HG03108 (cell line): ENCODE results near the gene ZMAT1.
"Not testable (repeated sequence)": the region's sequence is repeated elsewhere in the genome, so short reads cannot be mapped to it uniquely, and the experiment has no call there.

Source experiments
- ATAC-seq: cut with Tn5 transposase; IDR thresholded peaks from one replicate; pipeline ENCODE4 v1.9.1; 2021; ENCODE audit warnings: moderate library complexity; ENCODE audit not compliant: unreplicated experiment

ZMAT1 gene

DNA sequence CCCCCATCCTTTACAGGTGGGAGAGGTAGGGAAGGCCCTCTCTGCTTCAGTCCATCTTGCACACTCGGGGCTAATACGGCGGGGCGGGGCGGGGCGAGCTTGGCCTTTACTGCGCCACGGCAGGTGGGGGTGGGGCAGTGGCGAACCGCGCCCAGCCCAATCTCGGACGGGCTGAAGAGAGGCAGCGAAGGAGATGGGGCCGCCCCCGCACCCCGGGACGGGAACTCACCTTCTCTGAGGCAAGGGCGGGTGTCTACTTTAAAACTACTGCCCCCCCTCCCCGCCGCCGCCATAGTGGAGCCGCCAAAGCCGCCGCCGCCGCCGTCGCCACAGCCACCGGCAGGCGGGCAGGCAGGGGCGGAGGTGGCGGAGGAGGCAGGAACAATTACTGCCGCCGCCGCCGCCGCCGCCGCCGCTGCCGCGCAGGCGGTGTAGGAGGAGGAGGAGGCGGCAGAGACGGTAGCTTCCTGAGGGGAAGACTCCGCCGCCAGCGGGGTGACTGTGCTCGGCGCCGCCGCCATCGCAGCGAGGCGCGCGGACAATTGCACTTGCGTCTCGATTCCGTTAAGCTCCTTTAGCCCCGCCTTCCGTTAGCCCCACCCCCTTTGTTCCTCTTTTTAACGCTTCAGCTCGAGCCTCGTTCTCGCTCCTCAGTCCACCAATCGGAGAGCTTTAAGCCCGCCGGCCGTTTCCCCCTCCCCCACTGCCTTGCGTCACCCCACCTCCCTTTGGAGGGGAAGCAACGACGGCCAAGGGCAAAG is at the start of gene ZMAT1:
ZMAT1 (minus strand) TSS at position 540 of the 761 bp plus-strand sequence; CDS start at position 521, 19 bp downstream.
- peak; percentile 81 for ATAC-seq

DNA sequence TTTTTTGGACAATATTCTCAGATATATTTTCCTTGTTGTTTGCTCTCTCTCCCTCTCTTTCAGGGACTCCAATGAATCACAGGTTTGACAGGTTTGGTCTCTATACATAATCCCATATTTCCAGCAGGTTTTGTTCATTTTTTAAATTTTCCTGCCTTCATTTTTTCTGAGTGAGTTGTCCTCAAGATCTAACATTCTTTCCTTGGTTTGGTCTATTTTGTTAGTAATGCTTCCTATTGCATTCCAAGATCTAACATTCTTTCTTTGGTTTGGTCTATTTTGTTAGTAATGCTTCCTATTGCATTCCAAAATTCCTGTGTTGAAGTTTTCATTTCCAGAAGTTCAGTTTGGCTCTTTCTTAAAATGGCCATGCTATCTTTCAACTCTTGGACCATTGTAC is 45.3 kb upstream of the ZMAT1 start:
- ATAC-seq, result no peak

DNA sequence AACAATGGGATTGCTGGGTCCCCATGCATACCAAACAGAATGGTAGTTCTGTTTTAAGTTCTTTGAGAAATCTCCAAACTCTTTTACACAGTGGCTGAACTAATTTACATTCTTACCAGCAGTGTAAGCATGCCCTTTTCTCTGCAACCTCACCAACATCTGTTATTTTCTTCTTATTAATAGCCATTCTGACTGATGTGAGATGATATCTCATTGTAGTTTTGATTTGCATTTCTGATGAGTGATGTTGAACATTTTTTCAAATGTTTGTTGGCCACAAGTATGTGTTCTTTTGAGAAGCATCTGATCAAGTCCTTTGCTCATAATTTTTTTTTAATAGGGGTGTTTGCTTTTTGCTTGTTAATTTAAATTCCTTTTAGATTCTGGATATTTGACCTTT is 41.2 kb upstream of the ZMAT1 start:
- no peak for ATAC-seq

DNA sequence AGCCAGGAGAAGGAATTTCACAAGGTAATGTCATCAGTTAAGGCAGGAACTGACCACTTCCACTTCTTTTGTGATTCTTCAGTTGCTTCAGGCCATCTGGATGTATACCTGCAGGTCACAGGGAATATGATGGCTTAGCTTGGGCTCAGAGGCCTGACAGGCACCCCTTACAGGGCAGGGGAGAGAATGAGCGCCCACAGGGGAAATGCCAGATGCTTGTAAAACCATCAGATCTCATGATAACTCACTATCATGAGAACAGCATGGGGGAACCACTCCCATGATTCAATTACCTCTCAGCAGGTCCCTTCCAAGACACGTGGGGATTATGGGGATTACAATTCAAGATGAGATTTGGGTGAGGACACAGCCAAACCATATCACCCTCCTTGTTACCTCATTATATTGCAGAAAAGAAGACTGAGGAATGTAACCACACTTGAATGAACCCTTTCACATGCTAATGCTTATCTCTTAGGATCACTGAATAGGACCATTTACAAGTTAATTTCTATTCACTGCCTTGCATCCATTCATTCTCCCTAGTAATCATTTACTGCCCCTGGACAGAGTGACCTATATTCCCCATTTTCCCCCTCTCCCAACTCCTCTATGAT is 33.2 kb upstream of the ZMAT1 start:
- not testable (repeated sequence) for ATAC-seq

DNA sequence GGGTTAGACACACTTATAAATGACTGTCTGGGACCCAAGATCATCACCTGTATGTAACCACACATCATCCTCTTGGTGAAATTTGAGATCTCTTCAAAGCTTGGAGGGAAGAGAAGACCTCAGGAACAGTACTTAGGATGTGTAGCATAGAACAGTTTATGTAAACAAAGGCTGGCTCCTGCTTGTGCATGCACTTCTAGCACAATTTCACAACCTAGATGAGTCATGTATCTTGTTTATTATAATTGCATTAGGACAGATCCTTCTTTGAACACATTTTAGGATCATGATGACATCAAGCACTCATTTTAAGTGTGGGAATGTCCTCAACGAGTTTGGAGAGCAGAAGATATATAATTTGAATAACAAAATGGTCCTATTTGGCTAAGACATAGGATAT is 26.3 kb upstream of the ZMAT1 start:
- no peak for ATAC-seq

DNA sequence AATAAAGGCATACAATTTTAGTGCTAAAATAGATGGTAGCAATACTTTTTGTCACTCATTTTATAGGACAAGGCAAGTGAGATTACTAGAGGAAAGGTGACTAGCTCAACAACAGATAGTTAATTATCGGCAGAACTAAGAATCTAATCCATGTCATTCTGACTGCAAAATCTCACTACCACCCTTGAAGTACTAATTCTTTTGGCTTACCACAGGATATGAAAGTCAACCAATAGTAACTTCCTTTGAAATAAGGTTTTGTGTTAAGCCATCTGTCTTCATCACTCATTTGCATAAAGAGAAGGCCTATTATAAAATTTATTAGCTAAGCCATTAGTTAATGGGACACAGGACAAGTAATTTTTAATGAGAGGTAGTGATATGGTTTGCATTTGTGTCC is 25.3 kb upstream of the ZMAT1 start:
- ATAC-seq, result no peak

DNA sequence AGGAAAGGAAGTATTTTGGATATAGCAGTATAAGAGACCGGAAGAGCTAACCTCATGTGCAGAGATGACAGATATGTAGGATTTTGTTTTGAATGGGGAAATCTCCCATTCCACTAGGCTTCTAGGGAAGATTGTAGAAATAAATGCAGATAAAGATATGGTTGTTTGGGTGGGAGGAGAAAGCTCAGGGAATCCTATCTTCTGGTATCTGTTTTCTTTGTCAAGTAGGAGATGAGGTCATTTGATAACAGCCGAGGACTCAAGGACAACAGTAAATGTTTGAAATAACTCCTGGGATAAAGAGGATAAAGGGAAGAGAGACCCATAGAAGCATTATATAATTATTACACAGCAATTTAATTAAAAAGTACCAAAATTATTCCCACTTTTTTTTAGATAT is 24.7 kb upstream of the ZMAT1 start:
- ATAC-seq, result no peak

DNA sequence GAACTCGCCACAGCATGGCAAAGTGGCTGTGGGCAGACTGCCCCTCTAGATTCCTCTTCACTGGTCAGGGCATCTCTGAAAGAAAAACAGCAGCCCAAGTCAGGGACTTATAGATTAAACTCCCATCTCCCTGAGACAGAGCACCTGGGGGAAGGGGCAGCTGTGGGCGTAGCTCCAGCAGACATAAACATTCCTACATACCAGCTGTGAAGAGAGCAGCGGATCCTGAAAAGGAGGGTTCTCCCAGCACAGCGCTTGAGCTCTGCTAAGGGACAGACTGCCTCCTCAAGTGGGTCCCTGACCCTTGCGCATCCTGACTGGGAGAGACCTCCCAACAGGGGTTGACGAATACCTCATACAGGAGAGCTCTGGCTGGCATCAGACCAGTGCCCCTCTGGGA is 18.8 kb upstream of the ZMAT1 start:
- no peak for ATAC-seq

DNA sequence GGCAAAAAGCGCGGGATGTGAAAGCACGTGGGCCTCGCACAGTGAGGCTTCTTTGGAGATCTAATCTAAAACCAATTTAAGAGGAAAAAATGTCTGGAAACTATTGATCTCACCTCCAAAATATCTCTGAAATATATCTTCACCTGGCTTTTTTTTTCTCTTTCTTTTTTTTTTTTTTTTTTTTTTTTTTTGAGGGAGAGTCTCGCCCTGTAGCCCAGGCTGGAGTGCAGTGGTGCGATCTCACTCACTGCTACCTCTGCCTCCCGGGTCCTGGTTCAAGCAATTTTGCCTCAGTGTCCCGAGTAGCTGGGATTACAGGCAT is 383 bp upstream of the ZMAT1 start:
- no peak for ATAC-seq

DNA sequence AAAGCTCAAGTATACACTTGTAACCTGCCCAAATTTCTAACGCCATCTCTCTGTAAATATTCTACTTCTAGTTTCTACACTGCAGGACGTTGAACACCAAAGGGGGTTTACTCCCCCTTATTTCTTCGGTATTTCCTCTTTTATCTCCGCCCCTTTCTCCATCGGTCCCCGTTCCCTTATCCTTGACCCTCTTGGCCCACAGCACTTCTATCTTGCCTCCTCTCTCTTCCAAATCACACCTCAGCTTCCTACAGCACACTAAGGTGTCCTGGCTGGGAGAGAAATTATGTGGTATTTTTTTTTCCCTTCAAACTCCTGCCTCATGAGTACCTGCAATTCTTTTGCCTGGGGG is 715 bp downstream of the ZMAT1 start:
- peak; percentile 4 for ATAC-seq

DNA sequence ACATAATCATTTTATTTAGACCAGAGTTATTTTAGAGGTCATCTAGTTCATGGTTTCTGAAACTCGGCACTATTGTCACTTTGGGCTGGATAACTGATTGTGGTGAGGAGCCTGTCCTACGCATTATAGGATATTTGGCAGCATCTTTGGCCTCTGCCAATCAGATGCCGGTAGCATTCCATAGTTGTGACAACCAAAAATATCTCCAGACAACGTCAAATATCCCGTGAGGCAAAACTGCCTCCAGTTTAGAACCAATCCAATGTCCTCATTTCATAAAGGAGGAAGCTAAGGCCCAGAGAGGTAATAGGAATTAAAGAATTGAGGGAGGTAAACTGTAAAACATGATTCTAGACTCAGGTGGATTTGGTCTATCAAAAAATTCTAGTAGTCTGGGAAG is 6.1 kb downstream of the ZMAT1 start:
- ATAC-seq, result no peak

DNA sequence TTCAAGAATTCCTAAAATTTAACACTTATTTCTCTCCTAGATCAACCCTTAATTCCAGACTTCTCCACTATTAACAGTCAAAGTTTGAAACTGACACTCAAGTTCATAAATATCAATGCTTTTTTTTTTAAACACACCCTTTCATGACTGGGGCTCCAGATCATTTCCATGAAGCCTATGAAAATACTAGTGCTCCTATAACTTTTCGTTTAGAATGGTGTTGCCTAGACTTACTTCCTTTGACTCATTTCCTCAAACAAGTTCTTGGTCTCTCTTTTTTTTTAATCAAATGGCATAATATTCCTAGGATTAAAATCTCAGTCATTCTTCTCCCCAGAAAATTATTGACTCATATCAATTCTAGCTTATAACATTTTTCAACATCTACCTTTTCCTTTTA is 13.1 kb downstream of the ZMAT1 start:
- ATAC-seq, result no peak

DNA sequence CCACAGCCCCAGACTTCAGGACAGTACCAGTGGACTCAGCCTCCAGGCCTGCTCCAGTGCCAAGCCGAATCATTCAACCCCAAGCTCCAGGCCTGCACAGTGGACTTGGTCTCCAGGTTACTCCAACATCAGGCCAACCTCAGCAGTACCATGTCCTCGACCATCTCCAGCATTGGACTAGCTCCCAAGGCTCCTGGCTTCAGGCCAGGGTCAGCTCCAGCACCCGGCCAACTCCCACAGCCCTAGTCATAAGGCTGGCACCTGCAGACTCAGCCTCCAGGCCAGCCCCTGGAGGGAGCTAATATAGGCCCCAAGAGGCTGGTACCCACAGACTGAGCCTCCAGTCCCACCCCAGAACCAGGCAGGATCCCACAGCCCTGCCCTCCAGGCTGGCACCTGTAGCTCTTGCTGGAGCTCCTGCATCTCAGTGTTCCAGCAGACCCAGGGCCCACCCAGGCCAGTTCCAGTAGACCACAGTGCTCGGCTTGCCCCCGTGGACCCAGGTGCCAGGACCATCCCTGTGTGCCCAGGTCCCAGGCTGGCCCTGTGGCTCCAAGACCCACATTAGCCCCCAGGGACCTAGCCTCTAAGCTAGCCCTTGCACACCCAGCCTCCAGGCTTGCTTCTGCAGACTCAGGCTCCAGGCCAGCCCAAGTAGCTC is 25.6 kb downstream of the ZMAT1 start:
- ATAC-seq, result no peak

DNA sequence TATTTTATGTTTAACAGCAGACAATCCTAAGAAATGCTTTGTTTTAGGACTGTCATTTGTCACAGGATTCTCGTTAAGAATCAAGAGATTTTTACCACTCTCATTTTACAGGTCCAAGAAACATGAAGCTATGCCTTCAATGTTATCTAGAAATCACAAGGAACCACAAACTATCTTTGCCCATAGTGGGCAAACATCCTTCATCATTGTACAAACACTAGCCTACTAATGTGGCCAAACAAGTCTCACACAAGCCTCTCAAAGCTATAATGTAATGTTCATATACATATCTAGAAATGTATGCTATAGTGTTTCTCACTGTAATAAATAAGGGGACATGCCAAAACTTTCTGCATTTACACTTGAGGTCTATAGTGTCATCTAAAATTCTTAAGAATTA is 26.8 kb downstream of the ZMAT1 start:
- ATAC-seq, result no peak
